ENCODE results near the gene CSNK1G3.
"Not testable (repeated sequence)": the region's sequence is repeated elsewhere in the genome, so short reads cannot be mapped to it uniquely, and the experiment has no call there.

Gene CSNK1G3

GRCh38 chr5:123511648-123512605 lies at the start of gene CSNK1G3:
Gene CSNK1G3 (plus strand): TSS chr5:123512177. CDS start chr5:123545664, 33,487 bp downstream.
- peak; percentile 98 for DNase-seq

- not testable (repeated sequence) for DNase-seq
These were observed 45.1 kb upstream of the CSNK1G3 start for GRCh38 chr5:123466839-123467238.

- DNase-seq: no peak
These were observed 40.6 kb upstream of the CSNK1G3 start for GRCh38 chr5:123471385-123471784.

- peak; percentile 65 for DNase-seq
These were observed 39.6 kb upstream of the CSNK1G3 start for GRCh38 chr5:123472150-123472924.

GRCh38 chr5:123474228-123474627 lies 37.7 kb upstream of the CSNK1G3 start:
- DNase-seq: no peak

- no peak for DNase-seq
These were observed 35.2 kb upstream of the CSNK1G3 start for GRCh38 chr5:123476731-123477130.

GRCh38 chr5:123478546-123478945 lies 33.4 kb upstream of the CSNK1G3 start:
- no peak for DNase-seq

GRCh38 chr5:123482258-123482657 lies 29.7 kb upstream of the CSNK1G3 start:
- no peak for DNase-seq

- no peak for DNase-seq
These were observed 28.4 kb upstream of the CSNK1G3 start for GRCh38 chr5:123483446-123484077.

- no peak for DNase-seq
These were observed 26.7 kb upstream of the CSNK1G3 start for GRCh38 chr5:123485275-123485674.

GRCh38 chr5:123486951-123487655 lies 24.9 kb upstream of the CSNK1G3 start:
- no peak for DNase-seq

GRCh38 chr5:123490974-123491373 lies 21.0 kb upstream of the CSNK1G3 start:
- no peak for DNase-seq

GRCh38 chr5:123495211-123495610 lies 16.8 kb upstream of the CSNK1G3 start:
- not testable (repeated sequence) for DNase-seq

GRCh38 chr5:123496892-123497291 lies 15.1 kb upstream of the CSNK1G3 start:
- peak; percentile 65 for DNase-seq

- peak; percentile 14 for DNase-seq
These were observed 11.5 kb upstream of the CSNK1G3 start for GRCh38 chr5:123500471-123500870.

- no peak for DNase-seq
These were observed 9.9 kb upstream of the CSNK1G3 start for GRCh38 chr5:123502120-123502519.

- no peak for DNase-seq
These were observed 8.7 kb upstream of the CSNK1G3 start for GRCh38 chr5:123503299-123503698.

- DNase-seq: no peak
These were observed 6.3 kb upstream of the CSNK1G3 start for GRCh38 chr5:123505633-123506032.

- DNase-seq: no peak
These were observed 3.5 kb upstream of the CSNK1G3 start for GRCh38 chr5:123508441-123508840.

GRCh38 chr5:123511290-123511647 lies 708 bp upstream of the CSNK1G3 start:
- peak; percentile 66 for DNase-seq

GRCh38 chr5:123512611-123513461 lies 859 bp downstream of the CSNK1G3 start:
- DNase-seq: peak; percentile 36

Measured in fibroblast of skin of right biceps (primary cell).